Measurements from ENCODE around the gene FLVCR1. TPM values are rescaled to one million over a fixed set of nuclear protein-coding genes. Genes with fewer than 3 reads are reported as not detected.
"Not testable (repeated sequence)": the region's sequence is repeated elsewhere in the genome, so short reads cannot be mapped to it uniquely, and the experiment has no call there.

The FLVCR1 gene
- total RNA-seq, 1 experiment from 2014 or later: 19.1 TPM

DNA sequence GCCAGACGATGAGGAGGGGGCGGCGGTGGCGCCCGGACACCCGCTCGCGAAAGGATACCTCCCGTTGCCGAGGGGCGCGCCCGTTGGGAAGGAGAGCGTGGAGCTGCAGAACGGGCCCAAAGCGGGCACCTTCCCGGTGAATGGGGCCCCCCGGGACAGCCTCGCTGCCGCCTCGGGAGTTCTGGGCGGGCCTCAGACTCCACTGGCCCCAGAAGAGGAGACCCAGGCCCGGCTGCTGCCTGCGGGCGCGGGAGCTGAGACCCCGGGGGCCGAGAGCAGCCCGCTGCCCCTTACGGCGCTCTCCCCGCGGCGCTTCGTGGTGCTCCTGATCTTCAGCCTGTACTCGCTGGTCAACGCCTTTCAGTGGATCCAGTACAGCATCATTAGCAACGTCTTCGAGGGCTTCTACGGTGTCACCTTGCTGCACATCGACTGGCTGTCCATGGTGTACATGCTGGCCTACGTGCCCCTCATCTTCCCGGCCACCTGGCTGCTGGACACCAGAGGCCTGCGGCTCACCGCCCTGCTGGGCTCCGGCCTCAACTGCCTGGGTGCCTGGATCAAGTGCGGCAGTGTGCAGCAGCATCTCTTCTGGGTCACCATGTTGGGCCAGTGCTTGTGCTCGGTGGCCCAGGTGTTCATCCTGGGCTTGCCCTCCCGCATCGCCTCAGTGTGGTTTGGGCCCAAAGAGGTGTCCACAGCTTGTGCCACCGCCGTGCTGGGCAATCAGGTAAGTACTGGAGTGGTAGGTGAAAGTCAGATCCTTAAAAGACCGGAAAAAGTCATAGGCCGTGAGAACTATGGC lies 588 bp downstream of the FLVCR1 start:
- DNase-seq (ENCODE audit: extremely low read depth, low read depth): no peak

GRCh38 chr1:212860713-212861581 lies 2.9 kb downstream of the FLVCR1 start:
- no peak for DNase-seq (ENCODE audit: extremely low read depth, low read depth)

- no peak for DNase-seq (ENCODE audit: extremely low read depth, low read depth)
These were observed 4.1 kb downstream of the FLVCR1 start for GRCh38 chr1:212862111-212862690.

- DNase-seq (ENCODE audit: extremely low read depth, low read depth): not testable (repeated sequence)
These were observed 5.3 kb downstream of the FLVCR1 start for GRCh38 chr1:212863345-212863744.

DNA sequence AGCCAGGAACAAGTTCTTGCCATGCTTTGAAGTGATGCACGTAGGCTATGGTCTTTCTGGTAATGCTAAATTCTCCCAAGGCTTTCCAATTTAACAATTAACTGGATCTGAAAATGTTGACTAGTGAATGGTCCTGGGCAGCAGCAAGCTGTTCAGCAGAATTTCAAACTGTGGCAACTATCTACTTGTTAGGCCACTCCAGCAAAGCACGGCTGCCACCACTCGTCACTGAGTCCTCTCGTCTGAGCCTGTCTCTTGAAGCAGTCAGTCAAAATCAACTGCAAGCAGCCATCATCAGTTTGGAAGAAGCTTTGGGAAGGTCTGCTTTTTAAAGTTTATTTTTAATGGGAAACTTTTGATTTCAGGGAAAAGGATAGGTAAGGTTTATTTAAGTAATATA lies 6.1 kb downstream of the FLVCR1 start:
- DNase-seq (ENCODE audit: extremely low read depth, low read depth): no peak

DNA sequence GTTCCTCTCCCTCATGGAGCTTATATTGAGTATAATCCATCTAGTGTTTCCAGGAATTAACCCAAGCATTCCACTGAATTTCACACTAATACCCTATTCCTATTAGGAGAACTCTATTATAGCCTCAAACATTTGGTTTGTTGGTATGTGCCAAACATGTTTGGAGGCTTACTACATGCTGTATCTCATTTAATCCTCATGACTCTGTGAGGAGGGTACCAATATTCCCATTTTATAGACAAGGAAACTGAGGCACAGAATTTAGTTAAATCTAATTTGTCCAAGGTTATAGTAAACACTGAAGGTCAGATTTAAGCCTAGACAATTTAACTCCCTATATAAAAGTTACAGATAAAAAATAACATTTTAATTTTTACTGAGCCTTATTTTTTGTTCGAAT lies 9.1 kb downstream of the FLVCR1 start:
- no peak for DNase-seq (ENCODE audit: extremely low read depth, low read depth)

DNA sequence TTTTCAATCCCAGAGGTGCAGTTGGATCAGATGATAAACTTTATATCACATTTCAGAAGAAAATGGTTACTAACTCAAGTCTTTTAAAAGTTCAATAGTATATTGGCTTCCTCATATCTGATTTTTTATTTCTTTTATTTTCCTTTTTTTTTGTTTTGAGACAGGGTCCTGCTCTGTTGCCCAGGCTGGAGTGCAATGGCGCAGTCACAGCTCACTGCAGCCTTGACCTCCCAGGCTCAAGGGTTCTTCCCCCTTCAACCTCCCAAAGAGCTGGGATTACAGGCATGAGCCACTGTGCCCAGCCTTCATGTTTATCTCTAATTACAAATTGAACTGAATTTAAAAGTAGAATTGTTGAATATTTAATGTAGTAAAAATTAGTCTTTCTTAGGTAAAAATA lies 13.9 kb downstream of the FLVCR1 start:
- DNase-seq (ENCODE audit: extremely low read depth, low read depth): no peak

- DNase-seq (ENCODE audit: extremely low read depth, low read depth): no peak
These were observed 15.4 kb downstream of the FLVCR1 start for GRCh38 chr1:212873518-212873917.

DNA sequence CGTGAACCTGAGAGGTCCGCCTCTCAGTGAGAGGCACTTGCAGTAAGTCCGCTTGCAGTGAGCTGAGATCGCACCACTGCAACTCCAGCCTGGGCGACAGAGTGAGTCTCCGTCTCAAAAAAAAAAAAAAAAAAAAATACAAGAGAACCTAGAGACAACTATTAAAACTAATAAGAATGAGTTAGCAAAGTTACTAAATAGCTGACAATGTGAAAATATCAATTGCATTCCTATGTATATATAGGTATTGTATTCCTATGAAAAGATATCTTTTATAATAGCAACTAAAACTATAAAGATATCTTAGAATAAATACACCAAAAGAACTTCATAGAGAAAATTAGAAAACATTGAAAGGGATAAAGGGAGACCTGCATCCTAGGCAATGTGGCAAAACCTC lies 20.3 kb downstream of the FLVCR1 start:
- DNase-seq (ENCODE audit: extremely low read depth, low read depth): no peak

GRCh38 chr1:212879947-212880690 lies 22.0 kb downstream of the FLVCR1 start:
- DNase-seq (ENCODE audit: extremely low read depth, low read depth): no peak

DNA sequence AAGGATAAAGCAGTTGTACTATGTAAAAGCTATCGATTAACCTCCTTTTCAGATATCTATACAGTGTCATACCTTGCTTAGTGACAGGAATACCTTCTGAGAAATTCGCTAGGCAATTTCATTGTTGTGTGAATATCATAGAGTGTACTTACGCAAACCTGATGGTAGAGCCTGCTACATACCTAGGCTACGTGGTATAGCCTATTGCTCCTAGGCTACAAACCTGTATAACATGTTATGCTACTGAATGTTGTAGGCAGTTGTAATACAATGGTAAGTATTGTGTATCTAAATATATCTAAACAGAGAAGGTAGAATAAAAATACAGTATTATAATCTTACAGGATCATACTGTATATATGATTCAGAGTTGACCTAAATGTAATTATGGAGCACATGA lies 26.5 kb downstream of the FLVCR1 start:
- DNase-seq (ENCODE audit: extremely low read depth, low read depth): no peak

GRCh38 chr1:212892108-212892507 lies 34.0 kb downstream of the FLVCR1 start:
- DNase-seq (ENCODE audit: extremely low read depth, low read depth): no peak

GRCh38 chr1:212899845-212900244 lies 41.8 kb downstream of the FLVCR1 start:
- no peak for DNase-seq (ENCODE audit: extremely low read depth, low read depth)

DNA sequence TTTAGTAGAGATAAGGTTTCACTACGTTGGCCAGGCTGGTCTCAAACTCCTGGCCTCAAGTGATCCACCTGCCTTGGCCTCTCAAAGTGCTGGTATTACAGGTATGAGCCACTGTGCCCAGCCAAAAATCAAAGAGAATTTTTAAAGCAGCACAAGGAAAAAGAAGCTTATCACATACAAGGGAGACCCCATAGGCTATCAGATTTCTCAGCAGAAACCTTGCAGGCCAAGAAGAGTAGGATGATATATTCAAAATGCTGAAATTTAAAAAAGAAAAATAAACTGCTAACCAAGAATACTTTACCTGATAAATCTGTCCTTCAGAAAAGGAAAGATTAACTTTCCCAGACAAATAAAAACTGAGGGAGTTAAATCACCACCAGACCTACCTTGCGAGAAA lies 43.2 kb downstream of the FLVCR1 start:
- no peak for DNase-seq (ENCODE audit: extremely low read depth, low read depth)

DNA sequence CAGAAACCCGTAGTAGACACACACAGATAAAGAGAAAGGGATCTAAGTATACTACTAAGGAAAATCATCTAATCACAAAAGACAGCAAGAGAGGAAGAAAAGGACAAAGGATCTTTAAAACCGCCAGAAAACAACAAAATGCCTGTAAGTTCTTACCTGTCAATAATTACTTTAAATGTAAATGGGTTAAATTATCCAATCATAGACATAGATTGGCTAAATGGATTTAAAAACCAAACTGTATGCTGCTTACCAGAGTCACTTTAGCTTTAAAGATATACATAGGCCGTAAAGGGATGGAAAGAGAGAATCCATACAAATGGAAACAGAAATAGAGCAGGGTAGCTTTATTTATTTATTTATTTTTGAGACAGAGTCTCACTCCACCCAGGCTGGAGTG lies 44.0 kb downstream of the FLVCR1 start:
- no peak for DNase-seq (ENCODE audit: extremely low read depth, low read depth)

DNA sequence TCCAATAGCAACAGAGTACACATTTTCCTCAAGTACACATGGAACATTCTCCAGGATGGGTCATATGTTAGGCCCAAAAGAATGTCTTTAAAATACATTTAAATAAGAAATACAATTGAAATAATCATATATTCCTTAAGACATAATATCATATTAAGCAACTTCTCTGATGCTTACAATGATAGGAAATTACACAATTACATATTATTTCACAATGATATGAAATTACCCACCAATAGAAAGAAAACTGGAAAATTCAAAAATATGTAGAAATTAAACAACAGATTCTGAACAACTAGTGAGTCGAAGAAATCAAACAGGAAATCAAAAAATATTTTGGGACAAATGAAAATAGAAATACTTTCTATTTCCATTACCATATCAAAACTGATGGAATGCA lies 45.6 kb downstream of the FLVCR1 start:
- DNase-seq (ENCODE audit: extremely low read depth, low read depth): no peak

GRCh38 chr1:212908071-212908470 lies 50.0 kb downstream of the FLVCR1 start:
- DNase-seq (ENCODE audit: extremely low read depth, low read depth): not testable (repeated sequence)

DNA sequence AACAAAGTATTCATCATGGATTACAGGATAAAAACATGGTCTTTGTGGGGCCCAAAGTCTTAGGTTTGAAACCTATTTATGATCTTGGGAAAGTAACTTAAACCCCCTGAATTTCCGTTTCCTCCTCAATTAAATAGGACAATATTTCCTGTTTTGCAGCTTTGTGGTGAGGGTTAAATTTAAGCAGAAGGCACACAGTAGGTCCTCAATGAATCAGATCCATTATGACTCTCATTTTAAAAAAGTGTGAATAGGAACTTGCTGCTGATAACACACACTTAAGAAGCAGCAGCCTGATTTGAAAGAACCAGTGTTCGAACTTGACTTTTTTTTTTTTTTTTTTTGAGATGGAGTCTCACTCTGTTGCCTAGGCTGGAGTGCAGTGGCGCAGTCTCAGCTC lies 50.9 kb downstream of the FLVCR1 start:
- no peak for DNase-seq (ENCODE audit: extremely low read depth, low read depth)

GRCh38 chr1:212909652-212910063 lies 51.6 kb downstream of the FLVCR1 start:
- DNase-seq (ENCODE audit: extremely low read depth, low read depth): no peak

DNA sequence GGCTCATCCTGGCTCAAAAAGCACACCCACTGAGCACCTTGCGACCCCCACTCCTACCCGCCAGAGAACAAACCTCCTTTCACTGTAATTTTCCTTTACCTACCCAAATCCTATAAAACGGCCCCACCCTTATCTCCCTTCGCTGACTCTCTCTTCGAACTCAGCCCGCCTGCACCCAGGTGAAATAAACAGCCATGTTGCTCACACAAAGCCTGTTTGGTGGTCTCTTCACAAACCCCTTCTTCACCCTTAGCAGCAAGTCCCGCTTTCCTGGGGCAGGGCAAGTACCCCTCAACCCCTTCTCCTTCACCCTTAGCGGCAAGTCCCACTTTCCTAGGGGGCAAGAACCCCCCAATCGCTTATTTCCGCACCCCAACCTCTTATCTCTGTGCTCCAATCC lies 52.1 kb downstream of the FLVCR1 start:
- not testable (repeated sequence) for DNase-seq (ENCODE audit: extremely low read depth, low read depth)

GRCh38 chr1:212913638-212914037 lies 55.6 kb downstream of the FLVCR1 start:
- DNase-seq (ENCODE audit: extremely low read depth, low read depth): not testable (repeated sequence)

All from NCI-H460 (cell line).